GM06990 (cell line): Measurements from ENCODE around the gene SPATA31D3.

ENCODE experiments used
- DNase-seq: peaks from one replicate; pipeline ENCODE4 v3.0.0-alpha.2; 2011; ENCODE audit not compliant: insufficient read length; ENCODE audit errors: extremely low read depth
- H3K27me3 ChIP-seq: replicated peaks from 2 replicates; pipeline ENCODE4 v1.6.0; 2011; ENCODE audit warnings: low read length; ENCODE audit not compliant: control insufficient read depth, insufficient read depth
- H3K36me3 ChIP-seq: 2 replicates; pipeline ENCODE4 v1.5.1; 2011; ENCODE audit warnings: low read length; ENCODE audit not compliant: control insufficient read depth, insufficient read depth
- H3K4me3 ChIP-seq: replicated peaks from 2 replicates; pipeline ENCODE4 v1.5.1; 2011; ENCODE audit warnings: low read depth, mild to moderate bottlenecking, control low read depth, low read length
- TF ChIP-seq, protein P1 (sequence below): IDR thresholded peaks from 2 replicates; pipeline ENCODE4 v1.5.1; 2011; ENCODE audit warnings: low read length, control low read depth, mild to moderate bottlenecking, inconsistent platforms; ENCODE audit not compliant: insufficient read depth, poor library complexity, severe bottlenecking

The SPATA31D3 gene

DNA sequence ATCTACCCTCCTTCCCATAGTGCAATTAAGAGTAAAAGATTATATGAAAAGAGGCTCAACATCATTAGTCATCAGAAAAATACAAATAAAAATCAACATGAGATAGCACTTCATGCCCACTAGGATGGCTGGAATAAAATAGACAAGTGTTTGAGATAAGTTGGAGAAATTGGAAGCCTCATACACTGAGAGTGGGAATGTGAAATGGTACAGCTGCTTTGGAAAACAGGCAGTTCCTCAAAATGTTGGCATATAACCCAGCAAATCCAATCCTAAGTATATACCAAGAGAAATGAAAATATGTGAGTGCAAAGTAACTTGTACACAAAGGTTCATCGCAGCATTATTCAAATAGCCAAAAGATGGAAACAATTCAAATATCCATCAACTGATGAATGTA is 9.8 kb downstream of the SPATA31D3 start:
- TF ChIP-seq, protein P1, sequence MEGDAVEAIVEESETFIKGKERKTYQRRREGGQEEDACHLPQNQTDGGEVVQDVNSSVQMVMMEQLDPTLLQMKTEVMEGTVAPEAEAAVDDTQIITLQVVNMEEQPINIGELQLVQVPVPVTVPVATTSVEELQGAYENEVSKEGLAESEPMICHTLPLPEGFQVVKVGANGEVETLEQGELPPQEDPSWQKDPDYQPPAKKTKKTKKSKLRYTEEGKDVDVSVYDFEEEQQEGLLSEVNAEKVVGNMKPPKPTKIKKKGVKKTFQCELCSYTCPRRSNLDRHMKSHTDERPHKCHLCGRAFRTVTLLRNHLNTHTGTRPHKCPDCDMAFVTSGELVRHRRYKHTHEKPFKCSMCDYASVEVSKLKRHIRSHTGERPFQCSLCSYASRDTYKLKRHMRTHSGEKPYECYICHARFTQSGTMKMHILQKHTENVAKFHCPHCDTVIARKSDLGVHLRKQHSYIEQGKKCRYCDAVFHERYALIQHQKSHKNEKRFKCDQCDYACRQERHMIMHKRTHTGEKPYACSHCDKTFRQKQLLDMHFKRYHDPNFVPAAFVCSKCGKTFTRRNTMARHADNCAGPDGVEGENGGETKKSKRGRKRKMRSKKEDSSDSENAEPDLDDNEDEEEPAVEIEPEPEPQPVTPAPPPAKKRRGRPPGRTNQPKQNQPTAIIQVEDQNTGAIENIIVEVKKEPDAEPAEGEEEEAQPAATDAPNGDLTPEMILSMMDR = no peak
- no peak for DNase-seq
- H3K27me3 ChIP-seq = no peaks in the 10 kb centered on the region
- no peaks in the 10 kb centered on the region for H3K36me3 ChIP-seq
- no peak overlapping the region for H3K4me3 ChIP-seq

DNA sequence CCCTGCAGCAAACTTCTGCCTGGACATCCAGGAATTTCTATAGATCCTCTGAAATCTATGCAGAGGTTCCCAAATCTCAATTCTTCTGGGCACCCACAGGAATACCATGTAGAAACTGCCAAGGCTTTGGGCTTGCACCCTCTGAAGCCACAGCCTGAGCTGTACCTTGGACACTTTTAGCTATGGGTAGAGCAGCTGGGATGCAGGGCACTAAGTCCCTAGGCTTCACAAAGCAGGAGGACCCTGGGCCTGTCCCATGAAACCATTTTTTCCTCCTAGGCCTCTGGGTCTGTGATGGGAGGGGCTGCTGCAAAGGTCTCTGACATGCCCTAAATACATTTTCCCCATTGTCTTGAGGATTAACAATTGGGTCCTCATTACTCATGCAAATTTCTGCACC is 12.3 kb downstream of the SPATA31D3 start:
- Histone ChIP-seq H3K27me3 (no peaks in the 10 kb centered on the region), H3K4me3 (no peak overlapping the region), H3K36me3 (no peaks in the 10 kb centered on the region)
- DNase-seq = no peak
- TF ChIP-seq, protein P1 = no peak

DNA sequence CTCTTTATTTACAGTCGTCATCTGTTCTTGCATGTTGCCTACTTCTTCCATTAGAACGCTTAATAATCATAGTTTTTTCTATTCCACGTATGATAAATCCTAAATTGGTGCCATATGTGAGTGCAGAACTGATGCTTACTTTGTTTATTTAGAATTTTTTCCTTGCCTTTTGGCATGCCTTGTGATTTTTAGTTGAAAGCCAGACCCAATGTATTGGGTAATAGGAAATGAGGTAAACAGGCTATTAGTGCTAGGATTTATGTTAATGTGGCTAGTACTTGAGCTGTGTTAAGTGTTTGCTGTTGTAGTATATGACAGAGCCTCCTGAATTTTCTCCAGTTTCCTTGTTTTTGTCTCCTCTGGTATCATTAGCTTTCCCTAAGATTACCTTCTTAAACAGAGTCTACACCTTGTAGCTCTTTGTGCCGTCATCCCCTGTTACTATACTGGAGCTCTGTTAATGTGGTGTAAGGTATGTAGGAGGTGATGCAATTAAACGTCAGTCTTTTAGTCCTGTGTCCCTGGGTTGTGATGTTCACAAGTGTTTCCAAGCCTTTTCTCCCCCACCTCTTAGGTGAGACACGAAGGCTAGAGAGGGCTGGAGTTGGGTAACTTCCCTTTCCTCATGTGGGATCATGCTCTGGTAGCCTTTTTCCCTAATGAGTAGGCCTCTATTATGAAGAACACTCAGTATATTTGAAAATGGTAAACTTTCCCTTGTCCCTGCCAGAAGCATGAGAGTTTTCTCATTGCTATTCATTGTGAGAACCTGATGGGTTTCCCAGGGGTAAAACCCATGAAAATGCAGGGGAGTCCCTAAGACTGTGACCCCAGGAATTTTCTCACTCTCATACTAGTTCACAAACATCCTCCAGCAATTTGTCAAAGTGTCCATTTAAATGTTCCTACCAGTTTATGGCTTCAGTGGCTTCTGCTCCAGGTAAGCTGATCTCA is 21.2 kb downstream of the SPATA31D3 start:
- DNase-seq = no peak
- no peak overlapping the region for H3K4me3 ChIP-seq
- TF ChIP-seq, protein P1 = no peak
- H3K36me3 ChIP-seq = no peaks in the 10 kb centered on the region
- H3K27me3 ChIP-seq = no peaks in the 10 kb centered on the region

DNA sequence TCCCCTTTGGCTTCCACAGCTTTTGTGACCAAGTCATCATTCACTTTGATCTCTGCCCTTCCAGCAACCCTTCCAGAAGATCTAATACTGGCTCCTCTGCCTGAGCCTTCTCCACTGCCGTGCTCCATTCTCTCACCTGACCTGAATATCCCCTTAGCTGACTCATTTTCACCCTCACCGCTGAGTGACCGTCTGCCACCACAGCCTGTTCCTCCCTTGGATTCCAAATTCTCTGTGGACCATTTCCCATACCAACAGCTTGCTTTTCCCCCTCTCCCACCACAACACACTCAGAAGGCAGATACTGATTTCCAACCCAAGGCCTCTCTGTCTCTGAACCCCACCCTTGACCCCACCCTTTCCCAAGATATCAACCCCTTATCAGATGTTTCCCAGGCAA is 24.7 kb downstream of the SPATA31D3 start:
- H3K36me3 ChIP-seq = no peaks in the 10 kb centered on the region
- H3K4me3 ChIP-seq = no peak overlapping the region
- no peaks in the 10 kb centered on the region for H3K27me3 ChIP-seq
- TF ChIP-seq, protein P1 = no peak
- DNase-seq = no peak

DNA sequence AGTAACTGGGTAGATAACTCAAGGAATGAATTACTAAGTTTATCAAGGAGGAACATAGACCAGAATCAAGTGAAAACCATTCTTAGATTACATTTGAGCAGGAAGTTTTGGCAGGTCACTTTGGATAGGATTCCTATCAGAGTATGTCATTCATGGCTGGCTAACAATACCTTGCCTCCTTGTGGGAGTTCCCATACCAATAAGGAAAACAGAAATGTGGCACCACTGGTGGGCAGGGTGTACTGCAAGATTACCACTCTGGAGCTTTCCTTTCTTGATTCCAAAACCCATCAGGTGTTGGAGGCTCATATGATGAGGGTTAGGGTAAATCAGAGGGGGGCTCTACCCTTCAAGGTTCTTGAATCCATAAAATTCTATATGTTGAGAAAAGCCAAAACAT is 26.7 kb downstream of the SPATA31D3 start:
- Histone ChIP-seq H3K4me3 (no peak overlapping the region), H3K36me3 (no peaks in the 10 kb centered on the region), H3K27me3 (no peaks in the 10 kb centered on the region)
- TF ChIP-seq, protein P1 = no peak
- no peak for DNase-seq
